GM18909 (cell line): ENCODE results near the gene SSBP3.

Experiments used
- ATAC-seq: cut with Tn5 transposase; IDR thresholded peaks from one replicate; pipeline ENCODE4 v1.9.1; 2021; ENCODE audit warnings: mild to moderate bottlenecking; ENCODE audit not compliant: unreplicated experiment, poor library complexity

The SSBP3 gene

GRCh38 chr1:54274881-54275280, 131.3 kb downstream of the SSBP3 start:
- no peak for ATAC-seq

- no peak for ATAC-seq
Measured at GRCh38 chr1:54274448-54274847, 131.7 kb downstream of the SSBP3 start.

GRCh38 chr1:54273795-54274163, 132.4 kb downstream of the SSBP3 start:
- no peak for ATAC-seq

- no peak for ATAC-seq
Measured at GRCh38 chr1:54273092-54273794, 133.0 kb downstream of the SSBP3 start.

GRCh38 chr1:54272772-54273091, 133.5 kb downstream of the SSBP3 start:
- ATAC-seq, result no peak

GRCh38 chr1:54272134-54272533, 134.1 kb downstream of the SSBP3 start:
- no peak for ATAC-seq

GRCh38 chr1:54271341-54271740, 134.9 kb downstream of the SSBP3 start:
- ATAC-seq, result no peak

GRCh38 chr1:54270543-54270942, 135.7 kb downstream of the SSBP3 start:
- no peak for ATAC-seq

GRCh38 chr1:54268762-54269297, 137.4 kb downstream of the SSBP3 start:
- no peak for ATAC-seq

- no peak for ATAC-seq
Measured at GRCh38 chr1:54267815-54268761, 138.1 kb downstream of the SSBP3 start.

- no peak for ATAC-seq
Measured at GRCh38 chr1:54266908-54267307, 139.3 kb downstream of the SSBP3 start.

- no peak for ATAC-seq
Measured at GRCh38 chr1:54266195-54266594, 140.0 kb downstream of the SSBP3 start.

GRCh38 chr1:54265659-54266058, 140.5 kb downstream of the SSBP3 start:
- ATAC-seq, result no peak

GRCh38 chr1:54265126-54265525, 141.1 kb downstream of the SSBP3 start:
- ATAC-seq, result no peak

- no peak for ATAC-seq
Measured at GRCh38 chr1:54263601-54264226, 142.5 kb downstream of the SSBP3 start.

GRCh38 chr1:54262244-54262643, 143.9 kb downstream of the SSBP3 start:
- ATAC-seq, result no peak

GRCh38 chr1:54260810-54261209, 145.4 kb downstream of the SSBP3 start:
- ATAC-seq, result no peak

- no peak for ATAC-seq
Measured at GRCh38 chr1:54259546-54260140, 146.6 kb downstream of the SSBP3 start.

GRCh38 chr1:54257876-54258275, 148.3 kb downstream of the SSBP3 start:
- ATAC-seq, result no peak

GRCh38 chr1:54257346-54257620, 148.9 kb downstream of the SSBP3 start:
- ATAC-seq, result no peak
